ENCODE measurements around the gene MSX2. TPM values are rescaled to one million over a fixed set of nuclear protein-coding genes. Genes with fewer than 3 reads are reported as not detected.

Gene MSX2
- total RNA-seq, 2 donors from 2014 or later = 0.17 to 0.88 TPM

Small RNAs within 50 kb of the gene (microRNA-seq; reads per million reads assigned to microRNA genes)
- not detected for gene MIR4634

Measured in colonic mucosa (tissue), 2 donors.